Spleen (tissue), 7 donors: ENCODE measurements around the gene CCNB1IP1.

ENCODE experiments used
- CTCF ChIP-seq, 11 experiments: fragments of 200-600 bp in 7 of 11; fragments of 450-650 bp in 4 of 11; sonication (generic) in 4 of 11; IDR thresholded peaks in 8 of 11; conservative IDR thresholded peaks in 3 of 11; 1 replicate in 7 of 11; 2 replicates in 4 of 11; pipeline versions ENCODE4 v1.4.0 to v1.8.0; 2016 to 2021; ENCODE audit warnings: antibody characterized with exemption in 11 of 11, inconsistent platforms in 4 of 11, mild to moderate bottlenecking in 1 of 11
- POLR2A ChIP-seq, 3 donors: fragments of 450-650 bp; IDR thresholded peaks; one replicate each; pipeline ENCODE4 v1.5.1; 2017; ENCODE audit warnings: antibody characterized with exemption in 3 of 3, mild to moderate bottlenecking in 1 of 3
- POLR2AphosphoS5 ChIP-seq, 3 donors: sonication (generic); formaldehyde crosslinking; IDR thresholded peaks; one replicate each; pipeline ENCODE4 v1.5.1; 2017; ENCODE audit warnings: antibody characterized with exemption in 3 of 3
- donor health status: DM: no; HTN: no; CAD: no; lungs with moderate emphysema.
- donor health status: DM: no; HTN: no; CAD: no.
- donor health status: DM: no; HTN: no; CAD: no.

- TF ChIP-seq POLR2AphosphoS5 (IDR thresholded peaks at IDR 0.05) (peak in 1 of 3 donors; percentile 25), CTCF (IDR thresholded peaks at IDR 0.05 in 8 of 11, conservative IDR thresholded peaks at IDR 0.05 in 3 of 11) (no peak), POLR2A (IDR thresholded peaks at IDR 0.05) (no peak)
These were observed 48.3 kb upstream of the CCNB1IP1 start for GRCh38 chr14:20381341-20381740.
